A549 treated with Mapracorat at 1 μM for 4 hours (cell line): Measurements from ENCODE around the gene DGKE. TPM values are rescaled to one million over a fixed set of nuclear protein-coding genes. Genes with fewer than 3 reads are reported as not detected.

ENCODE experiments used
- total RNA-seq: library from RNA; stranded (reverse); fragments of 200-300 nt; extraction: Qiagen RNA extraction; gene quantifications from 5 replicates; pipeline ENCODE4 v1.2.3, GENCODE V29; 2022

The DGKE gene
- total RNA-seq: 3.2 to 4.4 TPM (median 3.6 TPM) in 5 replicates

GRCh38 chr17:56833809-56834379 is at the start of gene DGKE, which contains the start of gene C17orf67:
TSS of gene DGKE (plus strand) at chr17:56834151. CDS start at chr17:56834796, 645 bp downstream.
TSS of gene C17orf67 (minus strand) at chr17:56833920. CDS start at chr17:56815810, 18,110 bp downstream.

GRCh38 chr17:56913867-56914580 is 80.1 kb downstream of the DGKE start, which contains the start of gene TRIM25:
TSS of gene TRIM25 (minus strand) at chr17:56914049. CDS start at chr17:56913988, 61 bp downstream.

Other genes with a start within 250 kb of the DGKE start
- gene NOG, start 240.5 kb upstream of the DGKE start, total RNA-seq: 0.78 to 1.4 TPM (median 1.1 TPM) in 5 replicates
- gene C17orf67, start 231 bp upstream of the DGKE start, total RNA-seq: 1.2 to 2.3 TPM (median 2.0 TPM) in 5 replicates
- gene TRIM25, start 79.9 kb downstream of the DGKE start, total RNA-seq: 55.8 to 64.0 TPM (median 58.3 TPM) in 5 replicates
- gene COIL, start 126.9 kb downstream of the DGKE start, total RNA-seq: 15.5 to 18.5 TPM (median 15.8 TPM) in 5 replicates
- gene SCPEP1, start 144.0 kb downstream of the DGKE start, total RNA-seq: 39.0 to 43.2 TPM (median 39.5 TPM) in 5 replicates